ENCODE measurements around the gene KLF13.

DNA sequence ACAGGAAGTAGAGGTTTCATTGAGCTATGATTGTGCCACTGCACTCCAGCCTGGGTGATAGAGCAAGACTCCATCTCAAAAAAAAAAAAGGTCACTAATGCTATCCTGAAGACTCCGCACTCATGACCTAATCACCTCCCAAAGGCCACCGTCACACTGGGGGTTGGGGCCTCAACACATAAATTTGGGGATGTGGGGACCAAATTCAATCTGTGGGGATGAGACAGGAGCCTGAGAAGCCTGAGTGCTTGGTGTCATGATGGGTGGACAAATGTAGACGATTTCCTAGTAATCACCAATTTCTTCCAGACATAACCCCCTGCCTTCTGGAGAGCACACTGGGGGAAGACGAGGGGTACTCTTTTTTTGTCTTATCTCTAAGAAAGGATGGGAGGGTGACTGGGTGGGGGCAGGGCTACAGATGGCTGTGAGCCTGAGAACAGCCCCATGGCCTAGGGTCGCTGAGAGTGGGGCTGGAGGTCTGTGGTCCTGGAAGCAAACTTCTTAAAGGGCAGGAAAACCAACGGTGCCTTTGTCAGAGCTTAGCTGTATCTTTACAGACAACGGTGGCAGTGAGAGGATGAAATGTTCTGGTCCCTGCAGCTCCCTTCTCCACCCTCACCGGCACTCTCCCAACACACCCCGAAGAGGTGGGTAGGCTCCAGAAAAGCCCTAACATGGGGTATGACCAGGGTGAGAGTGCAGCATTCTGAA lies 16.6 kb upstream of the KLF13 start:
- TF ChIP-seq CTCF (IDR thresholded peaks at IDR 0.05; ENCODE audit: low read depth, low read length): no peak
- TF ChIP-seq POLR2A (IDR thresholded peaks at IDR 0.05; ENCODE audit: extremely low read depth, insufficient read length): no peak
